ENCODE measurements around the gene VGLL4. TPM values are rescaled to one million over a fixed set of nuclear protein-coding genes. Genes with fewer than 3 reads are reported as not detected.
A peak's percentile ranks its signal among the peaks of the same experiment; 100 is the strongest.

VGLL4 gene
- total RNA-seq, 2 donors from 2014 or later = 57.7 to 63.7 TPM

GRCh38 chr3:11582191-11582968 lies 61.3 kb downstream of the VGLL4 start:
- H3K4me1 ChIP-seq = peaks cover 6% of the 10 kb centered on the region
- peak overlapping the region; percentile 0 for H3K4me3 ChIP-seq
- intact Hi-C loops (cut with DNase I) = no loop called here
- peak overlapping the region in 1 of 2 donors; percentile 65 for H3K9ac ChIP-seq (ENCODE audit: low read depth in 2 of 2, low read length in 2 of 2)
- peak overlapping the region; percentile 14 for H3K27ac ChIP-seq
- no peaks in the 10 kb centered on the region for H3K27me3 ChIP-seq
- no peaks in the 10 kb centered on the region for H3K9me3 ChIP-seq
- DNase-seq = peak; percentile 81
- no peaks in the 10 kb centered on the region for H3K36me3 ChIP-seq
- TF ChIP-seq CTCF (IDR thresholded peaks at IDR 0.05) = no peak

- H3K9ac ChIP-seq (ENCODE audit: low read depth in 2 of 2, low read length in 2 of 2) = peak overlapping the region in 1 of 2 donors; percentile 65
- H3K9me3 ChIP-seq = no peaks in the 10 kb centered on the region
- H3K27me3 ChIP-seq = no peaks in the 10 kb centered on the region
- H3K4me3 ChIP-seq = peak overlapping the region; percentile 0
- TF ChIP-seq CTCF (IDR thresholded peaks at IDR 0.05) = no peak
- peaks cover 6% of the 10 kb centered on the region for H3K4me1 ChIP-seq
- H3K27ac ChIP-seq = peak overlapping the region; percentile 14
- intact Hi-C loops (cut with DNase I) = no loop called here
- no peak for DNase-seq
- no peaks in the 10 kb centered on the region for H3K36me3 ChIP-seq
These were observed 62.2 kb downstream of the VGLL4 start for GRCh38 chr3:11581237-11582190.

GRCh38 chr3:11580645-11581044 lies 63.1 kb downstream of the VGLL4 start:
- TF ChIP-seq CTCF (IDR thresholded peaks at IDR 0.05) = no peak
- Histone ChIP-seq H3K9me3 (no peaks in the 10 kb centered on the region), H3K9ac (ENCODE audit: low read depth in 2 of 2, low read length in 2 of 2) (no peak overlapping the region), H3K36me3 (no peaks in the 10 kb centered on the region), H3K27me3 (no peaks in the 10 kb centered on the region), H3K4me1 (peaks cover 6% of the 10 kb centered on the region), H3K27ac (no peak overlapping the region), H3K4me3 (no peak overlapping the region)
- intact Hi-C loops (cut with DNase I) = no loop called here
- no peak for DNase-seq

- Histone ChIP-seq H3K4me1 (peaks cover 6% of the 10 kb centered on the region), H3K36me3 (no peaks in the 10 kb centered on the region), H3K27me3 (no peaks in the 10 kb centered on the region), H3K27ac (no peak overlapping the region), H3K9me3 (no peaks in the 10 kb centered on the region), H3K4me3 (no peak overlapping the region), H3K9ac (ENCODE audit: low read depth in 2 of 2, low read length in 2 of 2) (no peak overlapping the region)
- TF ChIP-seq CTCF (IDR thresholded peaks at IDR 0.05) = no peak
- no peak for DNase-seq
- intact Hi-C loops (cut with DNase I) = no loop called here
These were observed 65.5 kb downstream of the VGLL4 start for GRCh38 chr3:11578169-11578568.

- intact Hi-C loops (cut with DNase I) = no loop called here
- no peak overlapping the region for H3K9ac ChIP-seq (ENCODE audit: low read depth in 2 of 2, low read length in 2 of 2)
- H3K4me1 ChIP-seq = peaks cover 2% of the 10 kb centered on the region
- no peaks in the 10 kb centered on the region for H3K36me3 ChIP-seq
- no peak overlapping the region for H3K27ac ChIP-seq
- no peaks in the 10 kb centered on the region for H3K9me3 ChIP-seq
- DNase-seq = no peak
- H3K27me3 ChIP-seq = no peaks in the 10 kb centered on the region
- no peak for TF ChIP-seq CTCF (IDR thresholded peaks at IDR 0.05)
- H3K4me3 ChIP-seq = no peak overlapping the region
These were observed 67.3 kb downstream of the VGLL4 start for GRCh38 chr3:11576453-11576852.
